Measurements from ENCODE around the gene TRIM25.

Gene TRIM25

GRCh38 chr17:56880133-56880532 is 33.7 kb downstream of the TRIM25 start:
- no peak for TF ChIP-seq CTCF (conservative IDR thresholded peaks at IDR 0.05; ENCODE audit: low read depth)
- POLR2A ChIA-PET (ENCODE audit: low non-redundant PET) = no interaction called here
- DNase-seq (ENCODE audit: low spot score) = no peak
- CTCF ChIA-PET = interaction anchor here (0.7 kb wide), 1 partner anchor 16 kb away, joined by 3 read pairs; no protein-coding TSS in a partner anchor
- no peak overlapping the region for H3K27ac ChIP-seq

- TF ChIP-seq CTCF (conservative IDR thresholded peaks at IDR 0.05; ENCODE audit: low read depth) = no peak
- no peak for DNase-seq (ENCODE audit: low spot score)
- H3K27ac ChIP-seq = no peak overlapping the region
- ChIA-PET CTCF (interaction anchor here (0.7 to 1.2 kb wide), 2 partner anchors 11 to 16 kb away, joined by 3 read pairs; no protein-coding TSS in a partner anchor), POLR2A (ENCODE audit: low non-redundant PET) (no interaction called here)
Observed at GRCh38 chr17:56879280-56879679, 34.6 kb downstream of the TRIM25 start.

- no peak for TF ChIP-seq CTCF (conservative IDR thresholded peaks at IDR 0.05; ENCODE audit: low read depth)
- no peak overlapping the region for H3K27ac ChIP-seq
- ChIA-PET POLR2A (ENCODE audit: low non-redundant PET) (no interaction called here), CTCF (interaction anchor here (0.6 kb wide), 1 partner anchor 18 kb away, joined by 4 read pairs; no protein-coding TSS in a partner anchor)
- no peak for DNase-seq (ENCODE audit: low spot score)
Observed at GRCh38 chr17:56876766-56877179, 37.1 kb downstream of the TRIM25 start.

GRCh38 chr17:56870081-56870651 is 43.7 kb downstream of the TRIM25 start:
- no peak overlapping the region for H3K27ac ChIP-seq
- no peak for DNase-seq (ENCODE audit: low spot score)
- ChIA-PET POLR2A (ENCODE audit: low non-redundant PET) (no interaction called here), CTCF (no interaction called here)
- no peak for TF ChIP-seq CTCF (conservative IDR thresholded peaks at IDR 0.05; ENCODE audit: low read depth)

- no peak for DNase-seq (ENCODE audit: low spot score)
- TF ChIP-seq CTCF (conservative IDR thresholded peaks at IDR 0.05; ENCODE audit: low read depth) = no peak
- ChIA-PET CTCF (interaction anchor here (0.6 kb wide), 1 partner anchor 147 kb away, joined by 3 read pairs; no protein-coding TSS in a partner anchor), POLR2A (ENCODE audit: low non-redundant PET) (no interaction called here)
- H3K27ac ChIP-seq = no peak overlapping the region
Observed at GRCh38 chr17:56868716-56869115, 45.1 kb downstream of the TRIM25 start.

- ChIA-PET CTCF (interaction anchor here (0.6 to 0.7 kb wide), 3 partner anchors 11 to 1465 kb away, joined by 3 to 4 read pairs (median 3); no protein-coding TSS in a partner anchor), POLR2A (ENCODE audit: low non-redundant PET) (no interaction called here)
- DNase-seq (ENCODE audit: low spot score) = no peak
- H3K27ac ChIP-seq = no peak overlapping the region
- no peak for TF ChIP-seq CTCF (conservative IDR thresholded peaks at IDR 0.05; ENCODE audit: low read depth)
Observed at GRCh38 chr17:56867948-56868376, 45.9 kb downstream of the TRIM25 start.
